ENCODE results near the gene ZDHHC24. TPM values are rescaled to one million over a fixed set of nuclear protein-coding genes. Genes with fewer than 3 reads are reported as not detected.

ZDHHC24 gene
- total and polyA plus RNA-seq, 2 donors from 2014 or later: 13.2 to 18.7 TPM

DNA sequence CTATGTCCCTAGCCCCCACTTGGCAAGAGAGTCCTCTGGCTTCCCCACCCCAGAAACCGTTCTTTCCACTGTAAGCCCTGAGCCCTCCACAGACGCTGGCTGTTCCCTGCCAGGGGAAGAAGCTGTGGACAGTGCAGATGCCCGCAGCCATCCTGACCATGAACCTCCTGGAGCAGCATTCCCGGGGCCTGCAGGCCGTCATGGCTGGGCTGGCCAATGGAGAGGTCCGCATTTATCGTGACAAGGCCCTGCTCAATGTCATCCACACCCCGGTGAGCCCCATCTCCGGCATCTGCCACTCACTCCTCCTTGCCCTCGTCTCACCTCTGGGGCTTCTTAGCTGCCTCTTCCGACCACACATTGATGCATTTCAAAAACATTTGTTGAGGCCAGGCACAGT lies 22.2 kb downstream of the ZDHHC24 start:
- Histone ChIP-seq H3K27ac (ENCODE audit: low read depth in 2 of 2, low read length in 2 of 2) (no peak overlapping the region), H3K9me3 (ENCODE audit: control insufficient read depth in 2 of 3, insufficient read depth in 1 of 3, low read length in 3 of 3) (no peaks in the 10 kb centered on the region), H3K4me1 (ENCODE audit: control insufficient read depth in 2 of 3, insufficient read depth in 2 of 3, low read depth in 1 of 3, low read length in 3 of 3) (no peaks in the 10 kb centered on the region), H3K36me3 (ENCODE audit: control insufficient read depth in 2 of 3, insufficient read depth in 3 of 3, low read length in 3 of 3) (peaks cover 2 to 20% (median 20%) of the 10 kb centered on the region in 3 donors), H3K9ac (ENCODE audit: low read length in 3 of 3) (no peak overlapping the region), H3K4me3 (ENCODE audit: low read length in 3 of 3) (no peak overlapping the region), H3K27me3 (ENCODE audit: control insufficient read depth, insufficient read depth, low read length) (no peaks in the 10 kb centered on the region)
- DNase-seq (peak in 1 of 5 donors; percentile 42), FAIRE-seq (no peak)
- intact Hi-C loops (cut with DNase I): no loop called here
- TF ChIP-seq, protein P1, sequence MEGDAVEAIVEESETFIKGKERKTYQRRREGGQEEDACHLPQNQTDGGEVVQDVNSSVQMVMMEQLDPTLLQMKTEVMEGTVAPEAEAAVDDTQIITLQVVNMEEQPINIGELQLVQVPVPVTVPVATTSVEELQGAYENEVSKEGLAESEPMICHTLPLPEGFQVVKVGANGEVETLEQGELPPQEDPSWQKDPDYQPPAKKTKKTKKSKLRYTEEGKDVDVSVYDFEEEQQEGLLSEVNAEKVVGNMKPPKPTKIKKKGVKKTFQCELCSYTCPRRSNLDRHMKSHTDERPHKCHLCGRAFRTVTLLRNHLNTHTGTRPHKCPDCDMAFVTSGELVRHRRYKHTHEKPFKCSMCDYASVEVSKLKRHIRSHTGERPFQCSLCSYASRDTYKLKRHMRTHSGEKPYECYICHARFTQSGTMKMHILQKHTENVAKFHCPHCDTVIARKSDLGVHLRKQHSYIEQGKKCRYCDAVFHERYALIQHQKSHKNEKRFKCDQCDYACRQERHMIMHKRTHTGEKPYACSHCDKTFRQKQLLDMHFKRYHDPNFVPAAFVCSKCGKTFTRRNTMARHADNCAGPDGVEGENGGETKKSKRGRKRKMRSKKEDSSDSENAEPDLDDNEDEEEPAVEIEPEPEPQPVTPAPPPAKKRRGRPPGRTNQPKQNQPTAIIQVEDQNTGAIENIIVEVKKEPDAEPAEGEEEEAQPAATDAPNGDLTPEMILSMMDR (IDR thresholded peaks at IDR 0.05; ENCODE audit: borderline replicate concordance, extremely low read depth, insufficient read depth): no peak

DNA sequence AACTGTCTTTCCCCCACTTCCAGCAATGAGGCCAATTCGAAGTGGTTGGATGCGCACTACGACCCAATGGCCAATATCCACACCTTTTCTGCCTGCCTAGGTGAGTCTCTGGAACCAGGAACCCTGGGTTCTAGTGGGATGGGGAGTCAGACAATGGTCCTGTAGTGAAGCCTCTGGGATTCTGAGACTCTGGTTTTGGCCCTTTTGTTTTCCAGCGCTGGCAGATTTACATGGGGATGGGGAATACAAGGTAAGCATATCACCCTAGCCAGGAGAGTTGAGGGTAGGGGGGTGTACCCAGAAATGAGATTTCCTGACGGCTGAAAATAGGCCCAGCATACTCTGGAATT lies 34.9 kb downstream of the ZDHHC24 start:
- Histone ChIP-seq H3K36me3 (ENCODE audit: control insufficient read depth in 2 of 3, insufficient read depth in 3 of 3, low read length in 3 of 3) (peaks cover 0 to 5% (median 5%) of the 10 kb centered on the region in 3 donors), H3K27me3 (ENCODE audit: control insufficient read depth, insufficient read depth, low read length) (no peaks in the 10 kb centered on the region), H3K9me3 (ENCODE audit: control insufficient read depth in 2 of 3, insufficient read depth in 1 of 3, low read length in 3 of 3) (no peaks in the 10 kb centered on the region), H3K4me1 (ENCODE audit: control insufficient read depth in 2 of 3, insufficient read depth in 2 of 3, low read depth in 1 of 3, low read length in 3 of 3) (peaks cover 0 to 11% (median 8%) of the 10 kb centered on the region in 3 donors), H3K27ac (ENCODE audit: low read depth in 2 of 2, low read length in 2 of 2) (no peak overlapping the region), H3K4me3 (ENCODE audit: low read length in 3 of 3) (peak overlapping the region; percentile 81 to 100 (median 99)), H3K9ac (ENCODE audit: low read length in 3 of 3) (peak overlapping the region; percentile 56 to 95 (median 71))
- no peak for FAIRE-seq
- intact Hi-C loops (cut with DNase I): no loop called here
- no peak for DNase-seq
- TF ChIP-seq, protein P1 (IDR thresholded peaks at IDR 0.05; ENCODE audit: borderline replicate concordance, extremely low read depth, insufficient read depth): no peak

DNA sequence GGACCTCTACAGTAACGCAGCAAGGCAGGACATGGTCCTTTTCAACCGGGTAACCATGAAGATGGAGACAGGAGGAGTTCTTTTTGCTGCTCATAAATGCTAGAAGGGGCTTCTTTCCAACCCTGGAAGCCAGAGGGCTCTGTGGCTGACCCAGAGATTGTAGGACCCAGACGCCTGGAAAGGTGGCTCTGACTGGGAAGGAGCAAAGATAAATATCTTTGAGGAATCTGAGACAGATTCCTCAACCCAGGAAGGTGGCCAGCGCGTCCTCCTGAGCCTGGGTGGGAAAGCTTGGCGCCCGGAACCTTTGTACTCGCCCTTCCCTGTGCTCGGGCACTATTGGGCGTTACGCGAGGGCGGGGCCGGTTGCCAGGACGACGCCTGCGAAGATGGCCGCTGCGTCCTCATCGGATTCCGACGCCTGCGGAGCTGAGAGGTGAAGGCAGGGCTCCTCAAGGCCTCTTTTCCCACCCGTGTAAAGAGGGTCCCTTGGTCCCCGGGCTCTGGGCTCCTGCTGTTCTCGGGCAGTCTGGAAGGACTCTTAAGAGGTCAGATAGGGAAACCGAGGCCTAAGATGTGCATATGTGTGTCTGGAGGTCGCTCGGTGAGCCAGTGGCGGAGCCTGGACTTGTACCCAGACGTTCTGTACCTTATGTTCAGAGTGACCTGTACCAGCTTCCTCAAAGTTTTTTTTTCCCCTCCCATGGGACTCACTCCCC lies 35.4 kb downstream of the ZDHHC24 start, which contains the start of gene BBS1:
Gene BBS1, plus strand, starts transcription at position 365 of the 719 bp plus-strand sequence. Its CDS starts 25 bp downstream, at position 390.
- Histone ChIP-seq H3K27me3 (ENCODE audit: control insufficient read depth, insufficient read depth, low read length) (no peaks in the 10 kb centered on the region), H3K4me1 (ENCODE audit: control insufficient read depth in 2 of 3, insufficient read depth in 2 of 3, low read depth in 1 of 3, low read length in 3 of 3) (peaks cover 0 to 11% (median 8%) of the 10 kb centered on the region in 3 donors), H3K36me3 (ENCODE audit: control insufficient read depth in 2 of 3, insufficient read depth in 3 of 3, low read length in 3 of 3) (peaks cover 0 to 5% (median 4%) of the 10 kb centered on the region in 3 donors), H3K27ac (ENCODE audit: low read depth in 2 of 2, low read length in 2 of 2) (no peak within 1 kb of the TSS), H3K4me3 (ENCODE audit: low read length in 3 of 3) (peak within 1 kb of the TSS; percentile 81 to 100 (median 99)), H3K9me3 (ENCODE audit: control insufficient read depth in 2 of 3, insufficient read depth in 1 of 3, low read length in 3 of 3) (no peaks in the 10 kb centered on the region), H3K9ac (ENCODE audit: low read length in 3 of 3) (peak within 1 kb of the TSS; percentile 56 to 95 (median 71))
- DNase-seq (peak; percentile 84 to 94 (median 92)), FAIRE-seq (no peak)
- intact Hi-C loops (cut with DNase I): no loop called here
- TF ChIP-seq, protein P1 (IDR thresholded peaks at IDR 0.05; ENCODE audit: borderline replicate concordance, extremely low read depth, insufficient read depth): no peak

All from kidney (tissue), 14 donors.